OCI-M2 (cell line): ENCODE measurements around the gene RIPPLY3.
"Not testable (repeated sequence)": the region's sequence is repeated elsewhere in the genome, so short reads cannot be mapped to it uniquely, and the experiment has no call there.

Experiments used
- DNase-seq: peaks from one replicate; lab custom pipeline; 2025; ENCODE audit not compliant: unreplicated experiment; lab: John Stamatoyannopoulos, UW

Gene RIPPLY3

GRCh38 chr21:36980280-36981048, 26.0 kb upstream of the RIPPLY3 start:
- DNase-seq = no peak

DNA sequence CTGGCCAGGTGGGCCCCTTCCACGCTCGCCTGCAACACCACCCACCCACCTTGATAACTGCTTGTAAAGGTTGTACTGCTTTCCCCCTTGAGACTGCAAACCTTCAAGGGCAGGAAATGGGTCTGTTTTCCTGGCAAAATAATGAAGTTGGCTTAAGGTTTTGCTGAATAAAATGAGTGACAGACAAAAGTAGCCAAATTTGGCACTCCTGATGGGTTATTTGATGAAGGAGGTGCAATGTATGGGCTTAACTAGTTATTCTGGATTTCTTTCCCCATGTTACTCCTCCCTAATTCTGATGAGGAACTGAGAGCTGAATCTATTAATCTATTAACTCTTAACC, 25.5 kb upstream of the RIPPLY3 start:
- no peak for DNase-seq

GRCh38 chr21:36981977-36982700, 24.4 kb upstream of the RIPPLY3 start:
- no peak for DNase-seq

GRCh38 chr21:36985751-36986594, 20.5 kb upstream of the RIPPLY3 start:
- DNase-seq = no peak

- DNase-seq = no peak
Measured at GRCh38 chr21:36987845-36988244, 18.7 kb upstream of the RIPPLY3 start.

GRCh38 chr21:36988536-36988935, 18.0 kb upstream of the RIPPLY3 start:
- no peak for DNase-seq

DNA sequence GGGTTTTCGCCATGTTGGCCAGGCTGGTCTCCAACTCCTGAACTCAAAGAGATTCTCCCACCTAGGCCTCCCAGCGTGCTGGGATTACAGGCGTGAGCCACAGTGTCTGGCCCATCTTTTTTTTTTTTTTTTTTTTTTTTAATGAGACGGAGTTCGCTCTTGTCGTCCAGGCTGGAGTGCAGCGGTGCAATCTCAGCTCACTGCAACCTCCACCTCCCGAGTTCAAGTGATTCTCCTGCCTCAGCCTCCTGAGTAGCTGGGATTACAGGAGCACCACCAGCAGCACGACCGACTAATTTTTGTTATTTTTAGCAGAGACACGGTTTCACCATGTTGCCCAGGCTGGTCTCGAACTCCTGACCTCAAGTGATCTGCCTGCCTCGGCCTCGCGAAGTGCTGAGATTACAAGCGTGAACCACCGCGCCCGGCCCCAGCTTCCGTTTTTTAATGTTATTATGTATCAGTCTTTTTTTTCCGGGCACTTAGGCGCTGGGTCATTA, 17.3 kb upstream of the RIPPLY3 start:
- not testable (repeated sequence) for DNase-seq

GRCh38 chr21:36989699-36990507, 16.6 kb upstream of the RIPPLY3 start:
- DNase-seq = peak; percentile 96

GRCh38 chr21:36990508-36991205, 15.8 kb upstream of the RIPPLY3 start:
- DNase-seq = no peak

DNA sequence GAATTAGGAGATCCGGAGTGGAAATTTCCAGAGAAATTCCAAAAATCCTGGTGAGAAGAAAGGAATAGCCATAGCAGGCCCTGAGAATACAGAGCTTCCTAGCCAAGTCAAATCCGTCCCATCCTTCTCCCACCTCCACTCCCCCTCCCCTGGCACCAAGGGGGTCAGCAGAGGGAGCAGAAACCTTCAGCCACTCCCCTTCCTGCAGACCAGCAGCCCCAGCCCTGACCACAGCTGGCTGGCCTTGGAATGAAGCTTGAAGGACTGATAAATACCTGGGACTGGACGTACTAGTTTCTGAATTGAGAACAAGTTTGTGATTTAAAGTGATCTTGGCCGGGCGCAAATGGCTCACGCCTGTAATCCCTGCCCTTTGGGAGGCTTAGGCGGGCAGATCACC, 13.8 kb upstream of the RIPPLY3 start:
- DNase-seq = no peak

- DNase-seq = no peak
Measured at GRCh38 chr21:36994501-36995158, 11.9 kb upstream of the RIPPLY3 start.

GRCh38 chr21:36995285-36995684, 11.2 kb upstream of the RIPPLY3 start:
- DNase-seq = not testable (repeated sequence)

DNA sequence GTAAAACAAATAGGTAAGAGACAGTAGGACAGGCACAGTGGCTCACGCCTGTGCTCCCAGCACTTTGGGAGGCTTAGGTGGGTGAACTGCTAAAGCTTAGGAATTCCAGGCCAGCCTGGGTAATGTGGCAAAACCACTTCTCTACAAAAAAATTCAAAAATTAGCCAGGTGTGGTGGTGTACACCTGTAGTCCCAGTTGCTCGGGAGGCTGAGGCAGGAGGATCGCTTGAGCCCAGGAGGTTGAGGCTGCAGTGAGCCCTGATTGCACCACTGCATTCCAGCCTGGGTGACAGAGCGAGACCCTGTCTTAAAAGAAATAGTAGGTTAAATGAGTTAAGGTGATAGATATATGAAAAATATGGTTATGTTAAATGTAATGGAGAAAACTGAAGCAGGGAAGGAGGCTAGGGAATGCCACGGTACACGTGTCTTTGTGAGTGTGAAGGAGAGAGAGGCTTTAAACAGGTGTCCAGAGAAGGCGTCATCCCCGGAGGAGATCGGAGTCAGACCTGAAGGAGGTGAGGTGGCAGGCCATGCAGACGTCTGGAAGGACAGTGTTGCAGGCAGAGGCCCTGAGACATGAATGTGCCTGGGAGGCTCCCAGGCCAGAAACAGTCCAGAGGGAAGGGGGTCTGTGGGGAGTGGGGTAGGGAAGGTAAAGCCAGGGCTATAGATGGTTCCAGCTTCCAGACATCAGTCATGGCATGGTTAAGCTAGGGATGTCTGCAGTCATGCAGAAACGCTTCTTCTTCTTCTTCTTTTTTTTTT, 7.2 kb upstream of the RIPPLY3 start:
- DNase-seq = no peak

DNA sequence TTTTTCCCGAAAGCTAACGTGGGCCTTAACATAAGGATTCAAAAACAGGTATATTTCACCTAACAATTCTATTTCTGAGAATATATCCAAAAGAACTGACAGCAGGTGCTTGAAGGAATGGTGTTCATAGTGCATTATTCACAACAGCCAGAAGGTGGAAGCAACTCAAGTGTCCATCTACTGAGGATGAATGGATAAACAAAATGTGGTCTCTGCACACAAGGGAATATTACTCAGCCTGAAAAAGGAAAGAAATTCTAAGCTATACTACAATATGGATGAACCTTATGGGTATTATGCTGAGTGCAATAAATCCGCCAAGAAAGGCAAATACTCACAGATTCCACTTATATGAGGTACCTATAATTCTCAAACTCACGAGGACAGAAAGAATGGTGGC, 6.1 kb upstream of the RIPPLY3 start:
- DNase-seq = no peak

DNA sequence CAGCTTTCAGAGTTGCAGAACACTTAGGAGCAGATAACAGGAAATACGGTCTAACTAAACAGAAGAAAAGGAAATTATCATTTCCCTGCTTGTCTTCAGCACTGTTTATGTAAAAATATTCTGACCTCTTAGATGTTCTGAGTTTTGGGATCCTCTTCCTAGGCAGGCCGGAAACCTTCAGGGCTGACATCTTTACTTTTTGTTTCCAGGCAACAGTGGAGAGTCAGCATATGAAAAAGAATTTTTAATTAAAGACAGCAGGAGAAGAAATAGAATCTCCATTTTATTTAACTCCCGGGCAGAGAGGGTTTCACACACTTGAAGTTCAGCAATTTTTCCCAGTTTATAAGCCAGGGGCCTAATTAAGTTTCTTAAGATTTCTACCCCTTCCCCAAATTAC, 5.1 kb upstream of the RIPPLY3 start:
- no peak for DNase-seq

- DNase-seq = not testable (repeated sequence)
Measured at GRCh38 chr21:37002851-37003250, 3.7 kb upstream of the RIPPLY3 start.

DNA sequence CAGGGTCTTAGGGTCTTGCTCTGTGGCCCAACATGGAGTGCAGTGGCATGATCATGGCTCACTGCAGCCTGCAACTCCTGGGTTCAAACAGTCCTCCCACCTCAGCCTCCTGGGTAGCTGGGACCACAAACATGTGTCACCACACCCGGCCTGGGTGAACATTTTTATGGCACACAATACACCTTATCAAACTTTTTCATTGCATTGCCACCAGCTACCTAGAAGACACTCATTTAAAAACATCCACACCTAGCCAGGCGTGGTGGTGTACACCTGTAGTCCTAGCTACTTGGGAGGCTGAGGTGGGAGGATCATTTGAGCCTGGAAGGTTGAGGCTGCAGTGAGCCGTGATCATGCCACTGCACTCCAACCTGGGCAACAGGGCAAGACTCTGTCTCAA, 2.6 kb upstream of the RIPPLY3 start:
- not testable (repeated sequence) for DNase-seq

GRCh38 chr21:37005548-37006485, 685 bp upstream of the RIPPLY3 start:
- no peak for DNase-seq
